GM12878 (cell line): ENCODE measurements around the gene ME3.

Experiments used
- FOS ChIP-seq: IDR thresholded peaks from 3 replicates; pipeline ENCODE4 v1.6.1; 2011; ENCODE audit warnings: borderline replicate concordance; ENCODE audit not compliant: insufficient read length; ENCODE audit errors: extremely low read depth
- LARP7 ChIP-seq: fragments of 450-650 bp; IDR thresholded peaks from 2 replicates; pipeline ENCODE4 v1.6.1; 2017; ENCODE audit warnings: mild to moderate bottlenecking
- MXI1 ChIP-seq: fragments of 150-350 bp; IDR thresholded peaks from 2 replicates; pipeline ENCODE4 v1.6.1; 2011; ENCODE audit warnings: low read depth, mild to moderate bottlenecking, inconsistent platforms, low read length, improper control_type of control experiment
- NFYB ChIP-seq: IDR thresholded peaks from 2 replicates; pipeline ENCODE4 v1.6.1; 2011; ENCODE audit warnings: low read depth, mild to moderate bottlenecking, low read length, improper control_type of control experiment, moderate library complexity; ENCODE audit not compliant: insufficient read depth

GRCh38 chr11:86696451-86696850, 24.0 kb upstream of the ME3 start:
- TF ChIP-seq MXI1 (no peak), FOS (no peak), LARP7 (no peak), NFYB (no peak)
